ENCODE results near the gene ZIC4.

ZIC4 gene

GRCh38 chr3:147411238-147411814, 5.0 kb upstream of the ZIC4 start:
- no peak for DNase-seq (ENCODE audit: low spot score)
- ChIA-PET CTCF (interaction anchor here (1.1 kb wide), 1 partner anchor 18 kb away, joined by 6 read pairs; no protein-coding TSS in a partner anchor), POLR2A (ENCODE audit: low non-redundant PET) (no interaction called here)
- TF ChIP-seq CTCF (conservative IDR thresholded peaks at IDR 0.05; ENCODE audit: low read depth) = no peak
- no peak overlapping the region for H3K27ac ChIP-seq

DNA sequence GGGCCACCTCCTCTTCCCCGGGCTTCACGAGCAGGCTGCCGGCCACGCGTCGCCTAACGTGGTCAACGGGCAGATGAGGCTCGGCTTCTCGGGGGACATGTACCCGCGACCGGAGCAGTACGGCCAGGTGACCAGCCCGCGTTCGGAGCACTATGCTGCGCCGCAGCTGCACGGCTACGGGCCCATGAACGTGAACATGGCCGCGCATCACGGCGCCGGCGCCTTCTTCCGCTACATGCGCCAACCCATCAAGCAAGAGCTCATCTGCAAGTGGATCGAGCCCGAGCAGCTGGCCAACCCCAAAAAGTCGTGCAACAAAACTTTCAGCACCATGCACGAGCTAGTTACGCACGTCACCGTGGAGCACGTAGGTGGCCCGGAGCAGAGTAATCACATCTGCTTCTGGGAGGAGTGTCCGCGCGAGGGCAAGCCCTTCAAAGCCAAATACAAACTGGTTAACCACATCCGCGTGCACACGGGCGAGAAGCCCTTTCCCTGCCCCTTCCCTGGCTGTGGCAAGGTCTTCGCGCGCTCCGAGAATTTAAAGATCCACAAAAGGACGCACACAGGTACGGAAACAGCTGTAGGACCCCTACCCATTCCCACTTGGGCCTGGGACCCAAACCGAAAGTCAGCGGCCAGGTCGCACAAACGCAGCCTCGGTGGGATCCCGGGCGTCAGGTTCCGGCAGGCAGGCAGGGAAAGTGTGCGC, 4.3 kb upstream of the ZIC4 start:
- DNase-seq (ENCODE audit: low spot score) = no peak
- H3K27ac ChIP-seq = no peak overlapping the region
- POLR2A ChIA-PET (ENCODE audit: low non-redundant PET) = no interaction called here
- CTCF ChIA-PET = interaction anchor here (1.1 kb wide), 1 partner anchor 17 kb away, joined by 6 read pairs; no protein-coding TSS in a partner anchor
- no peak for TF ChIP-seq CTCF (conservative IDR thresholded peaks at IDR 0.05; ENCODE audit: low read depth)

DNA sequence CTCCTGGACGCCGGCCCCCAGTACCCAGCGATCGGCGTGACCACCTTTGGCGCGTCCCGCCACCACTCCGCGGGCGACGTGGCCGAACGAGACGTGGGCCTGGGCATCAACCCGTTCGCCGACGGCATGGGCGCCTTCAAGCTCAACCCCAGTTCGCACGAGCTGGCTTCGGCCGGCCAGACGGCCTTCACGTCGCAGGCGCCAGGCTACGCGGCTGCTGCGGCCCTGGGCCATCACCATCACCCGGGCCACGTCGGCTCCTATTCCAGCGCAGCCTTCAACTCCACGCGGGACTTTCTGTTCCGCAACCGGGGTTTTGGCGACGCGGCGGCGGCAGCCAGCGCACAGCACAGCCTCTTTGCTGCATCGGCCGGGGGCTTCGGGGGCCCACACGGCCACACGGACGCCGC, 3.8 kb upstream of the ZIC4 start:
- POLR2A ChIA-PET (ENCODE audit: low non-redundant PET) = no interaction called here
- CTCF ChIA-PET = no interaction called here
- H3K27ac ChIP-seq = no peak overlapping the region
- DNase-seq (ENCODE audit: low spot score) = no peak
- no peak for TF ChIP-seq CTCF (conservative IDR thresholded peaks at IDR 0.05; ENCODE audit: low read depth)

DNA sequence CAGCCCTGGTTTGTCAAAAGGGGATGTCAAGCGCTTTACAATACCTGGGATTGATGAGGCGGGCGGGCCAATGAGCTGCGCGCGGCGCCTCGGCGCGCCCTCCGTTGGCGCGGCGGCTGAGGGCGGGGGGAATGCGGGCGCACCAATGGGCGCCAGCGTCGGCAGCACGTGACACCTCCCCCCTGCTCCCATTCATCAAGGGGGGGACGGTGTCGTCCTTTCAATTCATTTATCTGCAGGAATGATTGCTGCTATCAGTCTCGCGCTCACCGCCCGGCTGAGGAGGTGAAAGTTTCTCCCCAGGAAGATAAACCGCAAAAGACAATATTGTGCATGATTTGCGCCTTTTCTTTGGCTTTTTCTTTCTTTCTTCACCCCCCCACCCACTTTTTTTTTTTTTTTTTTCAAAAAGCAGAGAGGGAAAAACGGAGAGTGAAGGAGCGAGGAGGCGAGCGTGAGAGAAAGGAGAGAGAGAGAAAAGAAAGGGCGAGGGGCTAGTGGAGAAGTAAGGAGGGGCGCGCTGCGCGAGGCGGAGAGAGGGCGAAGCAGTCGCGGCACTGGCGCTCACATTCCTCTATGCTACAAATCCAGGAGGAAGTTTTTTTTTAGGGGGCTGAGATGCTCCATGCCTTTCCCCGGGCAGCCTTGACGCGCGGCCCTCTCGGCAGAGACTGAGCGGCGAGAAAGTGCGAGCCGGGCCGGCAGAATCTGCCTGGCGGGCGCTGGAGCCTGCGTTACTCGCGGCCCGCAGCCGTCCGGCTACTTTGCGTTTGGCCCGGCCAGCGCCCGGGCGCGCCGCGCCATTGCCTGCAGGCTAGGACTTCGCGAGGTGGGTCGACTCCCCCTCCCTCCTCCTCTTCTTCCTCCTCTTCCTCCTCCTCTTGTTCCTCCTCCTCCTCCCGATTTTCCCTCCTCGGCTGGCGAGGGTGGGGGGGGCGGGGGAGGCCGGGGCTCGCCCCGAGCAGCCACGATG, 3.1 kb upstream of the ZIC4 start, which contains the start of gene ZIC1:
ZIC1 (plus strand) TSS at position 223 of the 973 bp plus-strand sequence; CDS start at position 971, 748 bp downstream.
- ChIA-PET CTCF (no interaction called here), POLR2A (ENCODE audit: low non-redundant PET) (no interaction called here)
- no peak for DNase-seq (ENCODE audit: low spot score)
- no peak within 1 kb of the TSS for H3K27ac ChIP-seq
- no peak for TF ChIP-seq CTCF (conservative IDR thresholded peaks at IDR 0.05; ENCODE audit: low read depth)

GRCh38 chr3:147408188-147409100, 2.1 kb upstream of the ZIC4 start:
- no peak overlapping the region for H3K27ac ChIP-seq
- TF ChIP-seq CTCF (conservative IDR thresholded peaks at IDR 0.05; ENCODE audit: low read depth) = no peak
- ChIA-PET POLR2A (ENCODE audit: low non-redundant PET) (no interaction called here), CTCF (no interaction called here)
- no peak for DNase-seq (ENCODE audit: low spot score)

All from RWPE1 (cell line).